Osteoblast (primary cell): ENCODE measurements around the gene PGGT1B. TPM values are rescaled to one million over a fixed set of nuclear protein-coding genes. Genes with fewer than 3 reads are reported as not detected.

ENCODE experiments used
- DNase-seq: peaks from one replicate; pipeline ENCODE4 v3.0.0; 2011; ENCODE audit warnings: low spot score, mixed read lengths; ENCODE audit not compliant: insufficient read length; ENCODE audit errors: missing footprints
- H2AFZ ChIP-seq: 2 replicates; pipeline ENCODE4 v1.6.0; 2011; ENCODE audit warnings: mild to moderate bottlenecking, low read length
- H3K27ac ChIP-seq: 2 replicates; pipeline ENCODE4 v1.5.1; 2011; ENCODE audit warnings: mild to moderate bottlenecking, low read depth, low read length, moderate library complexity
- H3K27me3 ChIP-seq: 2 replicates; pipeline ENCODE4 v1.6.0; 2012; ENCODE audit warnings: mild to moderate bottlenecking, control low read depth, inconsistent platforms, low read length, moderate library complexity; ENCODE audit not compliant: insufficient read depth
- H3K36me3 ChIP-seq: 2 replicates; pipeline ENCODE4 v1.5.1; 2011; ENCODE audit warnings: mild to moderate bottlenecking, low read length, control low read depth, moderate library complexity; ENCODE audit not compliant: insufficient read depth
- H3K4me1 ChIP-seq: 2 replicates; pipeline ENCODE4 v1.5.1; 2011; ENCODE audit warnings: mild to moderate bottlenecking, low read length, control low read depth, moderate library complexity; ENCODE audit not compliant: insufficient read depth
- H3K4me2 ChIP-seq: 2 replicates; pipeline ENCODE4 v1.6.0; 2011; ENCODE audit warnings: mild to moderate bottlenecking, low read length; ENCODE audit not compliant: insufficient read depth
- H3K4me3 ChIP-seq: fragments of 200-600 bp; sonication (generic); 3 replicates; pipeline ENCODE4 v1.5.1; 2012; ENCODE audit warnings: mild to moderate bottlenecking, low read length, inconsistent platforms; ENCODE audit not compliant: insufficient read depth
- H3K79me2 ChIP-seq: 2 replicates; pipeline ENCODE4 v1.6.0; 2012; ENCODE audit warnings: mild to moderate bottlenecking, low read length, control low read depth, inconsistent platforms; ENCODE audit not compliant: insufficient read depth
- H3K9me3 ChIP-seq: 2 replicates; pipeline ENCODE4 v1.5.1; 2011; ENCODE audit warnings: low read depth, low read length, control low read depth
- H4K20me1 ChIP-seq: 2 replicates; pipeline ENCODE4 v1.6.0; 2012; ENCODE audit warnings: mild to moderate bottlenecking, low read length, control low read depth; ENCODE audit not compliant: insufficient read depth
- total RNA-seq: library from RNA; depleted of rRNA; stranded (reverse); fragments of >200 nt; gene quantifications from 2 replicates; pipeline ENCODE4 v1.2.3, GENCODE V29; 2012
- TF ChIP-seq, protein P1 (sequence below): IDR thresholded peaks from 2 replicates; pipeline ENCODE4 v1.5.1; 2011; ENCODE audit warnings: mild to moderate bottlenecking, low read depth, low read length, moderate library complexity; ENCODE audit errors: extremely low read depth

Gene PGGT1B
- total RNA-seq, result 14.1 and 17.4 TPM in 2 replicates

DNA sequence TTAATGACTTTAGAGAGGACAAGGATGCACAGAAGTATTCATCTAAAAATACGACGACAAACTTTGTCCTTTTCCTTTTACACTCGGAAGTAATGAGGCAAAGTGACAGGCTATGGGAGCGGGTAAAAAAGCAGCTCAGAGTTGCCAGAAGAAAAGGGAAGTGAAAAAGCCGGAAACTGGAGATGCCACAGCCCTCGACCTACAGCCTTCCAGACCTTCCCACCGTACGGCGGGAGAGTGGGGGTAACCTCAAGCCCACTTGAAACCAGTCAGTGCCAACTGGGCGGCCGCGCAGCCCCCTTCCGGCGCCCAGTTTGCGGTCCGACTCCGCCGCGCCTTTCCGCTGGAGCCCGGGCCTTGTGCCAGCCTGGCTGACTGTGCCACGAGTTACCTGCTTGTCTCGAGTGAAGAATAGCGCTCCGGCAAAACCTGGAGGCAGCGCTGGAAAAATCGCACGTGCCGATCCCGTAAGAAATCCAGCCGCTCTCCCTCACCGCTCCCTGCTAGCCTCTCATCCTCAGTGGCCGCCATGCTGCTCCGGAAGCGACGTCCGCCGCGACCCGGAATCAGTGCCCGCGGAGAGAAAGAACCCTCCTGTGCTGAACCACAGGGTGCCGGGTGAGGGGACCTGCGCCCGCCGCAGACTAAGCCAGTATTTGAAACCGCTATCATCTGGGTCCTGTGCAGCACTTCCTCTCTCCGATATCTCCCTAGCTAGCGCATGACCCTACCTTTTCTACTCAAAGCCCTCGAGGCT lies at the start of gene PGGT1B:
PGGT1B (minus strand) TSS at position 557 of the 757 bp plus-strand sequence; CDS start at position 531, 26 bp downstream.
- H3K4me2 ChIP-seq, result peak within 1 kb of the TSS; percentile 91
- no peaks in the 10 kb centered on the region for H3K36me3 ChIP-seq
- DNase-seq, result peak; percentile 82
- peaks cover 50% of the 10 kb centered on the region for H3K79me2 ChIP-seq
- no peaks in the 10 kb centered on the region for H3K9me3 ChIP-seq
- TF ChIP-seq, protein P1, sequence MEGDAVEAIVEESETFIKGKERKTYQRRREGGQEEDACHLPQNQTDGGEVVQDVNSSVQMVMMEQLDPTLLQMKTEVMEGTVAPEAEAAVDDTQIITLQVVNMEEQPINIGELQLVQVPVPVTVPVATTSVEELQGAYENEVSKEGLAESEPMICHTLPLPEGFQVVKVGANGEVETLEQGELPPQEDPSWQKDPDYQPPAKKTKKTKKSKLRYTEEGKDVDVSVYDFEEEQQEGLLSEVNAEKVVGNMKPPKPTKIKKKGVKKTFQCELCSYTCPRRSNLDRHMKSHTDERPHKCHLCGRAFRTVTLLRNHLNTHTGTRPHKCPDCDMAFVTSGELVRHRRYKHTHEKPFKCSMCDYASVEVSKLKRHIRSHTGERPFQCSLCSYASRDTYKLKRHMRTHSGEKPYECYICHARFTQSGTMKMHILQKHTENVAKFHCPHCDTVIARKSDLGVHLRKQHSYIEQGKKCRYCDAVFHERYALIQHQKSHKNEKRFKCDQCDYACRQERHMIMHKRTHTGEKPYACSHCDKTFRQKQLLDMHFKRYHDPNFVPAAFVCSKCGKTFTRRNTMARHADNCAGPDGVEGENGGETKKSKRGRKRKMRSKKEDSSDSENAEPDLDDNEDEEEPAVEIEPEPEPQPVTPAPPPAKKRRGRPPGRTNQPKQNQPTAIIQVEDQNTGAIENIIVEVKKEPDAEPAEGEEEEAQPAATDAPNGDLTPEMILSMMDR, result no peak
- H2AFZ ChIP-seq, result peak within 1 kb of the TSS; percentile 99
- peaks cover 34% of the 10 kb centered on the region for H4K20me1 ChIP-seq
- peak within 1 kb of the TSS; percentile 91 for H3K4me3 ChIP-seq
- peak within 1 kb of the TSS; percentile 86 for H3K27ac ChIP-seq
- peaks cover 29% of the 10 kb centered on the region for H3K4me1 ChIP-seq
- no peaks in the 10 kb centered on the region for H3K27me3 ChIP-seq

DNA sequence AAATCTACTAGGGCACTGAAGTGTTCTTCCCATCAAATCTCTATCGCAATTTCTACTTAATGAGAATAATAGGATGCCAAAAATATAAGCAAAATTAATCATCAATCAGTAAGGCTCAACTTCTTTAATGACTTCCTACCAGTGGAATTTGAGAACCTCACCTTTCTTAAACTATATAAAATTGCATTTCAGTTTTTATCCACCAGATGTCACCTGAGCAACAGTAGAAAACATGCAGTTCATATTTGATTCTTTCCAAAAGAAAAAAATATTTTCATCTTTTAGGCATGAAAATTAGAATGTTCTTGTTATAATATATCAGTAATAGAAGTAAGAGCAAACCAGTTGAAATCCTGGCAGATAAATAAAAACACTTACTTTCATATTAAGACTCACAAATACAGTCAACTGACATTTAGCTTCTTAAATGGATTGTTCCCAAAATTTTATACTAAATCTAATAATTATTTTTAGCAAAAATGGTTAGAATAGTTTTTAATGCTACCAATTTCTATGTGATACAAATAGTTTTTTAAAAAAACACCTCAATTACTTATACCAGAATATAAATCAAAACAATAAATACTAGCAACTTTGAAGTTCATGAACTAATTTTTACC lies 47.2 kb upstream of the PGGT1B start:
- Histone ChIP-seq H4K20me1 (no peaks in the 10 kb centered on the region), H3K79me2 (no peaks in the 10 kb centered on the region), H2AFZ (no peak overlapping the region), H3K27ac (no peak overlapping the region), H3K4me2 (no peak overlapping the region), H3K4me3 (no peak overlapping the region), H3K36me3 (no peaks in the 10 kb centered on the region), H3K9me3 (no peaks in the 10 kb centered on the region), H3K4me1 (no peaks in the 10 kb centered on the region), H3K27me3 (no peaks in the 10 kb centered on the region)
- DNase-seq, result no peak
- TF ChIP-seq, protein P1, result peak; percentile 62

DNA sequence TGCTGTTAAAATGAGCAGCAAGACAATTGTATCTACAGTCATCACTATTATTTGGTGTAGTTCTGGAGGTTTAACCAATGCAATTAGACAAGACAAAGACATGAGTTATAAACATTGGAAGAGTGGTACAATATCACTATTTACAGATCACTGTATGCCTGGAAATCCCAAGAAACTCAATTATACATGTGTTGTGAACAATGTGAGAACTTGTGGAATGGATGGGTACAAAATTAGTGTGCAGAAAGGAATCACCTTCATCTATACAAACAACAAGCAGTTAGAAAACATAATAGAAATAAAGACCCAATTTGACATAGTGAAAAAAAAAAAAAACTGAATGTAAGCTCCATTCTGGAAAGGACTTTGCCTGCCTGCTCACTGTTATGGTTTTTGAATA lies 46.1 kb upstream of the PGGT1B start:
- Histone ChIP-seq H3K27ac (no peak overlapping the region), H4K20me1 (no peaks in the 10 kb centered on the region), H3K27me3 (peaks cover 2% of the 10 kb centered on the region), H3K79me2 (no peaks in the 10 kb centered on the region), H3K4me1 (no peaks in the 10 kb centered on the region), H3K4me2 (no peak overlapping the region), H3K36me3 (no peaks in the 10 kb centered on the region), H3K9me3 (no peaks in the 10 kb centered on the region), H2AFZ (no peak overlapping the region), H3K4me3 (no peak overlapping the region)
- TF ChIP-seq, protein P1, result no peak
- no peak for DNase-seq

DNA sequence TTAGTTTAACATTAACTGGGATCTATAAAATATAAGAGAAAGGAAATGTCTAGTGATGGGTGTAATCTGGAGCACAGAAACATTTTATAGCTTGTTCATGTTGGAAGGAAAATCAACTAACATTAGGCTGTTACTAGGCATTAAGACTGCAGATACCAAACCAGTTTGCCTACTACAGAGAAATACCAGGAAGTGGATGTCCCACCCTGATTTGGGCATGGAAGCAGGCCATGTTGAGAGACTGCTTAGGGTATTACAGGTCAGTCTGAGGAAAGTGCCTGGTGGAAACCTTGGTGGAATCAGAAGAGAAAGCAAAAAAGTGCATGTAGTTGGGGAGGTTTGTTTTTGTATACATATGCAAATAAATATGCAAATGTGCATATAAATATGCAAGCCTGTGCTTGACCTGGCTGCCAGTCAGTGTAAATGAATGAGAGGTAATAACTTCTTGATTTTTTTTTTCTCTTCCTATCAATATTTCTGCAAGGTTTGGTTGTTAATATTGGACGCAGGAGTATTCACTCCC lies 43.4 kb upstream of the PGGT1B start:
- Histone ChIP-seq H2AFZ (no peak overlapping the region), H3K9me3 (no peaks in the 10 kb centered on the region), H3K27me3 (peaks cover 12% of the 10 kb centered on the region), H3K36me3 (no peaks in the 10 kb centered on the region), H3K27ac (no peak overlapping the region), H3K4me3 (no peak overlapping the region), H3K4me1 (no peaks in the 10 kb centered on the region), H3K4me2 (no peak overlapping the region), H4K20me1 (no peaks in the 10 kb centered on the region), H3K79me2 (no peaks in the 10 kb centered on the region)
- DNase-seq, result no peak
- TF ChIP-seq, protein P1, result no peak
